Gastroesophageal sphincter (tissue), 3 donors: ENCODE results near the gene LLGL1.

Experiments
- CTCF ChIP-seq, 4 experiments: fragments of 200-600 bp in 2 of 4; fragments of 450-650 bp in 2 of 4; sonication (generic) in 1 of 4; IDR thresholded peaks; one replicate each; pipeline ENCODE4 v1.5.1; 2017 to 2019; ENCODE audit warnings: antibody characterized with exemption in 4 of 4, mild to moderate bottlenecking in 2 of 4, moderate library complexity in 2 of 4
- EP300 ChIP-seq: sonication (generic); formaldehyde crosslinking; IDR thresholded peaks from one replicate; pipeline ENCODE4 v1.6.1; 2017; ENCODE audit warnings: antibody characterized with exemption, mild to moderate bottlenecking
- POLR2A ChIP-seq, 2 donors: fragments of 450-650 bp; IDR thresholded peaks; one replicate each; pipeline ENCODE4 v1.6.1; 2017; ENCODE audit warnings: antibody characterized with exemption in 2 of 2, mild to moderate bottlenecking in 2 of 2, moderate library complexity in 1 of 2
- POLR2AphosphoS5 ChIP-seq: sonication (generic); formaldehyde crosslinking; IDR thresholded peaks from one replicate; pipeline ENCODE4 v1.6.1; 2017; ENCODE audit warnings: antibody characterized with exemption

- TF ChIP-seq CTCF (IDR thresholded peaks at IDR 0.05) (no peak), POLR2A (IDR thresholded peaks at IDR 0.05) (no peak), EP300 (no peak), POLR2AphosphoS5 (no peak)
These were observed 55.4 kb downstream of the LLGL1 start for GRCh38 chr17:18280766-18281371.
